A673 (cell line): Measurements from ENCODE around the gene RIBC2.

Source experiments
- EZH2 ChIP-seq: fragments of 200-600 bp; sonication (generic); IDR thresholded peaks from 2 replicates; pipeline ENCODE4 v1.6.1; 2017; ENCODE audit warnings: borderline replicate concordance, low read depth, mild to moderate bottlenecking, mixed read lengths, antibody characterized with exemption, low read length; ENCODE audit not compliant: poor library complexity, severe bottlenecking
- TF ChIP-seq, protein P1 (sequence below): fragments of 300-800, 200-600 bp; sonication (generic); conservative IDR thresholded peaks from 2 replicates; pipeline ENCODE4 v1.5.1; 2017; ENCODE audit warnings: low read depth, mild to moderate bottlenecking, antibody characterized with exemption, low read length, moderate library complexity, mixed read lengths

DNA sequence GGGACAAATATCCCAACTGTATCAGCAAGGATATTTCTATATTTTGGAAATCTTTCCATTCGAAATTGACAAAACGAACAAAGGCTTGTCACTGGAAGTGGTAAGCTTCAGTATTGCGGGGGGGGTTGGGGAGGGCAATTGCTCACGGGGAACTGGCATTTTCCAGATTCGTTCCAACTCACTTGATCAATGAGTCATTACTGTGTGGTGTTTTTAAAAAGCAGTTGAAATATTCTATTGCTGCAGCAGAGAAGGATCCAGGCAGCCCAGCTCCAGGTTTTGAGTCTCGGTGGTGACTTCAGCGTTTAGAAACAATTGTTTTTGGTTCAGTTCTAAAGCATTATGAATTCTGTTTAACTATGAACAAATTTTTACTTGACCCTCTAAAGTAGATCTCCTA is 55.4 kb downstream of the RIBC2 start:
- TF ChIP-seq, protein P1, sequence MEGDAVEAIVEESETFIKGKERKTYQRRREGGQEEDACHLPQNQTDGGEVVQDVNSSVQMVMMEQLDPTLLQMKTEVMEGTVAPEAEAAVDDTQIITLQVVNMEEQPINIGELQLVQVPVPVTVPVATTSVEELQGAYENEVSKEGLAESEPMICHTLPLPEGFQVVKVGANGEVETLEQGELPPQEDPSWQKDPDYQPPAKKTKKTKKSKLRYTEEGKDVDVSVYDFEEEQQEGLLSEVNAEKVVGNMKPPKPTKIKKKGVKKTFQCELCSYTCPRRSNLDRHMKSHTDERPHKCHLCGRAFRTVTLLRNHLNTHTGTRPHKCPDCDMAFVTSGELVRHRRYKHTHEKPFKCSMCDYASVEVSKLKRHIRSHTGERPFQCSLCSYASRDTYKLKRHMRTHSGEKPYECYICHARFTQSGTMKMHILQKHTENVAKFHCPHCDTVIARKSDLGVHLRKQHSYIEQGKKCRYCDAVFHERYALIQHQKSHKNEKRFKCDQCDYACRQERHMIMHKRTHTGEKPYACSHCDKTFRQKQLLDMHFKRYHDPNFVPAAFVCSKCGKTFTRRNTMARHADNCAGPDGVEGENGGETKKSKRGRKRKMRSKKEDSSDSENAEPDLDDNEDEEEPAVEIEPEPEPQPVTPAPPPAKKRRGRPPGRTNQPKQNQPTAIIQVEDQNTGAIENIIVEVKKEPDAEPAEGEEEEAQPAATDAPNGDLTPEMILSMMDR: no peak
- no peak for TF ChIP-seq EZH2
